ENCODE data around the gene ZNF683.

Gene ZNF683

DNA sequence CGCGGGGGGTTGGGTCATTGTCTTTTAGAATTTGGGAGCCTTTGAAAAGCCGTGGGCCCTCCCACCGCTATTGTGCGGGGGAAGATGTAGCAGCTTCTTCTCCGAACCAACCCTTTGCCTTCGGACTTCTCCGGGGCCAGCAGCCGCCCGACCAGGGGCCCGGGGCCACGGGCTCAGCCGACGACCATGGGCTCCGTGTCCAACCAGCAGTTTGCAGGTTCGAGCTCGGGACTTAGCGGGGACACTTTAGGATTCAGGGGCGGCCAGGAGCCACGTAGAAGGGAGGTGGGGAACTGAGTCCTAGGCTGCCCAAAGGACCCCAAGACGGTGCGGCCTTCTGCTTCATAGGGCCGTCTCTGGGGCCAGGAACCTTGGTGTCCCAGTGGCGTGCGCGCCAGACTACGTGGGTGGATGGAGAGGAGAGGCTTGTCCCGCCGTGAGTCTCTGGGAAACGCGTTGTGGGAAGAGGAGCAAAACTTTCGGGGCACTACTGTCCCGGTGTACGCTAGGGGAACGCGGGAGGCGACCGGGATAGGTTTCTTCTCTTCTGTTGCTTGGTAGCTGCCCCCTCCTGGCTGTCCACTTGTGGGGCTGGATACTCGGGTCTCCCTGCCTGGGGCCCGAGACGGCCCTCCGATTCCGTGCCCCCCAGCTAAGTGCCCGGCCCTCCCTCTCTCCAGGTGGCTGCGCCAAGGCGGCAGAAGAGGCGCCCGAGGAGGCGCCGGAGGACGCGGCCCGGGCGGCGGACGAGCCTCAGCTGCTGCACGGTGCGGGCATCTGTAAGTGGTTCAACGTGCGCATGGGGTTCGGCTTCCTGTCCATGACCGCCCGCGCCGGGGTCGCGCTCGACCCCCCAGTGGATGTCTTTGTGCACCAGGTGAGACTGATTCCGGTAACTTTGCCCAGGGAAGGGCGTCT is 38.4 kb upstream of the ZNF683 start, which contains the start of gene LIN28A:
Gene LIN28A, plus strand, starts transcription at position 112 of the 918 bp plus-strand sequence. Its CDS starts 75 bp downstream, at position 187.
- TF ChIP-seq CTCF (IDR thresholded peaks at IDR 0.05; ENCODE audit: low read depth, low read length), result no peak
- H3K4me3 ChIP-seq (ENCODE audit: low read depth, low read length), result no peak within 1 kb of the TSS

- TF ChIP-seq CTCF (IDR thresholded peaks at IDR 0.05; ENCODE audit: low read depth, low read length), result no peak
- H3K4me3 ChIP-seq (ENCODE audit: low read depth, low read length), result no peak overlapping the region
These were observed 36.7 kb upstream of the ZNF683 start for GRCh38 chr1:26409191-26409807.

DNA sequence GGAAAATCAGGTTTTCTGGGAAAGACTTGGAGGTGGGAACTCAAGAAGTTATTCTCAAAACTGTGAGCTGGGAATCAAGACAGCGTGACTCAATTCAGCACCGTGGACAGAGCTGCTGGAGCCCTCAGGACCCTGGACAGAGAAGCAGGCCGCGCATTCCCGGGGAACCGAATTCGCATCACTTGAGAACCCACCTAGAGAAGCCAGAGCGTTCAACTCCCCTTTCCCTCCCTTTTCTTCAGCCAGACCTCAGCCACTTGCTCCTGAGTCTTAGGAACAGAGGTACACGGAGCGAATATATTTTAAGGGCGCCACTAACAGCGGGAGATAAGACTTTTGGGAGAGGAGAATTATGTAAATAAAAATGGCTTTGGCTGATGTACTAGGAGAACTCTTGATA is 36.1 kb upstream of the ZNF683 start:
- TF ChIP-seq CTCF (IDR thresholded peaks at IDR 0.05; ENCODE audit: low read depth, low read length), result no peak
- H3K4me3 ChIP-seq (ENCODE audit: low read depth, low read length), result no peak overlapping the region

- H3K4me3 ChIP-seq (ENCODE audit: low read depth, low read length), result no peak overlapping the region
- TF ChIP-seq CTCF (IDR thresholded peaks at IDR 0.05; ENCODE audit: low read depth, low read length), result no peak
These were observed 32.8 kb upstream of the ZNF683 start for GRCh38 chr1:26405281-26405915.

- H3K4me3 ChIP-seq (ENCODE audit: low read depth, low read length), result no peak overlapping the region
- TF ChIP-seq CTCF (IDR thresholded peaks at IDR 0.05; ENCODE audit: low read depth, low read length), result no peak
These were observed 32.1 kb upstream of the ZNF683 start for GRCh38 chr1:26404641-26405040.

DNA sequence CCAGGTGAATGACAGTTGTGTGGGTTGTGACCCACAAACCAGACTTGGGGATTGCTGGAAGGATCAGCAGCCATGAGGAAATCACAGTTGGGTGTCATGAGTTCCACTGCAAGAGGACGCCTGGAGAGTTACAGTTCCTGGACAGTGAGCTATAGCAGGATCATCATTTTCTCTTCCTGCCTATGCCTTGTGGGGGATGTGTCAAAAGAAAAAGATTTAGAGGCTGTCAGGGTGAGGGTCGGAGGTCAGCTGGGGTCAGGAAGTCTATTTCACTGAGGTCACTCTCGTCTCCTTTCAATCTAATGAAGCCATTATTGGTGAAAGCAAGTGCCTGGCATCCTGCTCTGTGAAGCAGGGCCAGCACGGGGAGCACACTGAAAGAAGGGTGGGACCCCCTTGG is 31.1 kb upstream of the ZNF683 start:
- no peak for TF ChIP-seq CTCF (IDR thresholded peaks at IDR 0.05; ENCODE audit: low read depth, low read length)
- no peak overlapping the region for H3K4me3 ChIP-seq (ENCODE audit: low read depth, low read length)
